Measurements from ENCODE around the gene UBE2J1.

GRCh38 chr6:89387516-89388201 is 35.1 kb upstream of the UBE2J1 start:
- TF ChIP-seq CTCF (IDR thresholded peaks at IDR 0.05; ENCODE audit: poor library complexity, severe bottlenecking) = no peak
- no peak for TF ChIP-seq POLR2AphosphoS5 (IDR thresholded peaks at IDR 0.05)
- no peak for TF ChIP-seq EP300 (conservative IDR thresholded peaks at IDR 0.05; ENCODE audit: poor library complexity, severe bottlenecking)
- TF ChIP-seq EZH2 (IDR thresholded peaks at IDR 0.05; ENCODE audit: borderline replicate concordance, insufficient read depth, low read length, poor library complexity, severe bottlenecking) = no peak
- no peak for TF ChIP-seq TAF1 (IDR thresholded peaks at IDR 0.05; ENCODE audit: low read depth)
